PC-3 (cell line): Measurements from ENCODE around the gene TMEM119.

Experiments used
- CTCF ChIP-seq: fragments of 300-600 bp; sonication (generic); conservative IDR thresholded peaks from 2 replicates; pipeline ENCODE4 v1.5.1; 2017; ENCODE audit warnings: antibody characterized with exemption, low read depth, mild to moderate bottlenecking, low read length
- EZH2 ChIP-seq: fragments of 300-600 bp; sonication (generic); IDR thresholded peaks from one replicate; pipeline ENCODE4 v1.6.1; 2017; ENCODE audit warnings: antibody characterized with exemption, mild to moderate bottlenecking, low read length; ENCODE audit not compliant: unreplicated experiment

GRCh38 chr12:108630481-108631207 lies 32.8 kb upstream of the TMEM119 start:
- TF ChIP-seq CTCF (no peak), EZH2 (no peak)
